ENCODE data around the gene FAF1. TPM values are rescaled to one million over a fixed set of nuclear protein-coding genes. Genes with fewer than 3 reads are reported as not detected.

Gene FAF1
- total RNA-seq, 4 donors from 2014 or later: 72.0 to 107 (median 92.0) TPM

- intact Hi-C loops (cut with DNase I; ENCODE audit: low total_unique reads): no loop called here
- Histone ChIP-seq H3K36me3 (no peaks in the 10 kb centered on the region), H3K9me3 (no peaks in the 10 kb centered on the region), H3K27ac (no peak overlapping the region), H3K4me3 (no peak overlapping the region), H3K4me1 (peaks cover 32 to 38% of the 10 kb centered on the region in 2 donors), H3K27me3 (peaks cover 96 to 98% (median 97%) of the 10 kb centered on the region in 3 donors)
- in situ Hi-C loops (cut with MboI; ENCODE audit: low sequenced_read_pairs in 4 of 4): no loop called here
- TF ChIP-seq POLR2A (IDR thresholded peaks at IDR 0.05) (no peak), CTCF (IDR thresholded peaks at IDR 0.05 in 4 of 5, conservative IDR thresholded peaks at IDR 0.05 in 1 of 5) (no peak)
- no peak for DNase-seq
- no peak for ATAC-seq
These were observed 538.0 kb downstream of the FAF1 start for GRCh38 chr1:50421768-50422674.

- intact Hi-C loops (cut with DNase I; ENCODE audit: low total_unique reads) (no loop called here), in situ Hi-C loops (cut with MboI; ENCODE audit: low sequenced_read_pairs in 4 of 4) (no loop called here)
- Histone ChIP-seq H3K27me3 (peaks cover 96 to 98% (median 97%) of the 10 kb centered on the region in 3 donors), H3K9me3 (no peaks in the 10 kb centered on the region), H3K4me1 (peaks cover 29 to 36% of the 10 kb centered on the region in 2 donors), H3K4me3 (peak overlapping the region in 1 of 4 donors; percentile 17), H3K36me3 (no peaks in the 10 kb centered on the region), H3K27ac (no peak overlapping the region)
- ATAC-seq (no peak), DNase-seq (no peak)
- TF ChIP-seq CTCF (IDR thresholded peaks at IDR 0.05 in 4 of 5, conservative IDR thresholded peaks at IDR 0.05 in 1 of 5): no peak
- TF ChIP-seq POLR2A (IDR thresholded peaks at IDR 0.05): no peak
These were observed 538.7 kb downstream of the FAF1 start for GRCh38 chr1:50421366-50421748.

- in situ Hi-C loops (cut with MboI; ENCODE audit: low sequenced_read_pairs in 4 of 4): no loop called here
- Histone ChIP-seq H3K36me3 (no peaks in the 10 kb centered on the region), H3K4me3 (peak overlapping the region in 1 of 4 donors; percentile 17), H3K27me3 (peaks cover 96 to 98% (median 97%) of the 10 kb centered on the region in 3 donors), H3K4me1 (peaks cover 29 to 36% of the 10 kb centered on the region in 2 donors), H3K27ac (no peak overlapping the region), H3K9me3 (no peaks in the 10 kb centered on the region)
- DNase-seq (no peak), ATAC-seq (no peak)
- TF ChIP-seq CTCF (IDR thresholded peaks at IDR 0.05 in 4 of 5, conservative IDR thresholded peaks at IDR 0.05 in 1 of 5) (no peak), POLR2A (IDR thresholded peaks at IDR 0.05) (no peak)
- intact Hi-C loops (cut with DNase I; ENCODE audit: low total_unique reads): no loop called here
These were observed 539.2 kb downstream of the FAF1 start for GRCh38 chr1:50420689-50421365.

GRCh38 chr1:50419907-50420677 lies 540.0 kb downstream of the FAF1 start:
- intact Hi-C loops (cut with DNase I; ENCODE audit: low total_unique reads) (no loop called here), in situ Hi-C loops (cut with MboI; ENCODE audit: low sequenced_read_pairs in 4 of 4) (no loop called here)
- Histone ChIP-seq H3K27ac (no peak overlapping the region), H3K9me3 (no peaks in the 10 kb centered on the region), H3K4me1 (peaks cover 25 to 31% of the 10 kb centered on the region in 2 donors), H3K36me3 (no peaks in the 10 kb centered on the region), H3K27me3 (peaks cover 96 to 98% (median 97%) of the 10 kb centered on the region in 3 donors), H3K4me3 (no peak overlapping the region)
- TF ChIP-seq CTCF (IDR thresholded peaks at IDR 0.05 in 4 of 5, conservative IDR thresholded peaks at IDR 0.05 in 1 of 5): no peak
- TF ChIP-seq POLR2A (IDR thresholded peaks at IDR 0.05): no peak
- no peak for ATAC-seq
- DNase-seq: no peak
